ENCODE measurements around the gene SOBP.

The SOBP gene

DNA sequence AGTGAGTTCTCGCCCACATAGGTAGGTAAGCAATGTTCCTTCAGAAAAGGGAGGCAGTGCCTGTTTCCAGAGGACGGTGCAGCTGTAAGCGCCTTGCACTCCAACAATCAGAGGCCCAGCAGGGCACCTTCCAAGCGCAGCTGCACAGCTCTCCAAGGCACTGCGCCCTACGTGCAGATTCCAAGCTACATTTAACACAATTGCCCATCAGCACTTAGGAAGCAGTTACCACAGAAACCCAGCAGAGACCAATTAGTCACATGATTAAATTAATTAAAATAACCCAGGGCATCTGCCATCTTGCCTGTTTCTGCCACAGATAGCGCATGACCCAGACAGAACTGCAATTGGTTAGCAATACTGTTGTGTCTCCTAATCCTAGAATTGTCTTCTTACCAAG is 65.5 kb downstream of the SOBP start:
- in situ Hi-C loops (cut with HindIII; ENCODE audit: low sequenced_read_pairs), result no loop called here
- no peak overlapping the region for H3K4me3 ChIP-seq (ENCODE audit: low read depth, low read length)
- no peak for DNase-seq (ENCODE audit: low read depth, low spot score)
- TF ChIP-seq, protein P1, sequence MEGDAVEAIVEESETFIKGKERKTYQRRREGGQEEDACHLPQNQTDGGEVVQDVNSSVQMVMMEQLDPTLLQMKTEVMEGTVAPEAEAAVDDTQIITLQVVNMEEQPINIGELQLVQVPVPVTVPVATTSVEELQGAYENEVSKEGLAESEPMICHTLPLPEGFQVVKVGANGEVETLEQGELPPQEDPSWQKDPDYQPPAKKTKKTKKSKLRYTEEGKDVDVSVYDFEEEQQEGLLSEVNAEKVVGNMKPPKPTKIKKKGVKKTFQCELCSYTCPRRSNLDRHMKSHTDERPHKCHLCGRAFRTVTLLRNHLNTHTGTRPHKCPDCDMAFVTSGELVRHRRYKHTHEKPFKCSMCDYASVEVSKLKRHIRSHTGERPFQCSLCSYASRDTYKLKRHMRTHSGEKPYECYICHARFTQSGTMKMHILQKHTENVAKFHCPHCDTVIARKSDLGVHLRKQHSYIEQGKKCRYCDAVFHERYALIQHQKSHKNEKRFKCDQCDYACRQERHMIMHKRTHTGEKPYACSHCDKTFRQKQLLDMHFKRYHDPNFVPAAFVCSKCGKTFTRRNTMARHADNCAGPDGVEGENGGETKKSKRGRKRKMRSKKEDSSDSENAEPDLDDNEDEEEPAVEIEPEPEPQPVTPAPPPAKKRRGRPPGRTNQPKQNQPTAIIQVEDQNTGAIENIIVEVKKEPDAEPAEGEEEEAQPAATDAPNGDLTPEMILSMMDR (IDR thresholded peaks at IDR 0.05; ENCODE audit: low read depth, low read length), result no peak

- in situ Hi-C loops (cut with HindIII; ENCODE audit: low sequenced_read_pairs), result no loop called here
- H3K4me3 ChIP-seq (ENCODE audit: low read depth, low read length), result no peak overlapping the region
- TF ChIP-seq, protein P1 (IDR thresholded peaks at IDR 0.05; ENCODE audit: low read depth, low read length), result no peak
- DNase-seq (ENCODE audit: low read depth, low spot score), result no peak
These were observed 66.2 kb downstream of the SOBP start for GRCh38 chr6:107556082-107556481.

- TF ChIP-seq, protein P1 (IDR thresholded peaks at IDR 0.05; ENCODE audit: low read depth, low read length), result no peak
- no peak for DNase-seq (ENCODE audit: low read depth, low spot score)
- in situ Hi-C loops (cut with HindIII; ENCODE audit: low sequenced_read_pairs), result no loop called here
- H3K4me3 ChIP-seq (ENCODE audit: low read depth, low read length), result no peak overlapping the region
These were observed 67.8 kb downstream of the SOBP start for GRCh38 chr6:107557698-107558097.

DNA sequence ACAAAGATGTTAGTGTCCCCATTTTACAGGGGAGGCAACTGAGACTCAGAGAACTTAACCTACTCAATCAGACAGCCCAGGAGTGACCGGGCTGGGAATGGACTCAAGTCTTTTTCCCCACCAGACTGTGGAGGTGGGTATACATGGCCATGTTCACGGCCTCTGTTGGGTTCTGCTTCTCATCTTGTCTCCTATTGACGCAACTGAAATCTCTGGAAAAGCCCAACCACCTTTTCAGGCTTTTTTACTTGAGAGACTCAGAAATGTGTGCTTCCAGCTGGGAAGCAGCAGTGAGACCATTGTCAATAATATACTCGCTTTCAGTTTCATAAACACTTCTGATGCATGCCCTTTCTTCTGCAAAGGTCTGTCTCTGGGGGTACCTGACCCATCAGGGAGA is 70.7 kb downstream of the SOBP start:
- in situ Hi-C loops (cut with HindIII; ENCODE audit: low sequenced_read_pairs), result no loop called here
- H3K4me3 ChIP-seq (ENCODE audit: low read depth, low read length), result no peak overlapping the region
- peak; percentile 67 for DNase-seq (ENCODE audit: low read depth, low spot score)
- TF ChIP-seq, protein P1 (IDR thresholded peaks at IDR 0.05; ENCODE audit: low read depth, low read length), result no peak

DNA sequence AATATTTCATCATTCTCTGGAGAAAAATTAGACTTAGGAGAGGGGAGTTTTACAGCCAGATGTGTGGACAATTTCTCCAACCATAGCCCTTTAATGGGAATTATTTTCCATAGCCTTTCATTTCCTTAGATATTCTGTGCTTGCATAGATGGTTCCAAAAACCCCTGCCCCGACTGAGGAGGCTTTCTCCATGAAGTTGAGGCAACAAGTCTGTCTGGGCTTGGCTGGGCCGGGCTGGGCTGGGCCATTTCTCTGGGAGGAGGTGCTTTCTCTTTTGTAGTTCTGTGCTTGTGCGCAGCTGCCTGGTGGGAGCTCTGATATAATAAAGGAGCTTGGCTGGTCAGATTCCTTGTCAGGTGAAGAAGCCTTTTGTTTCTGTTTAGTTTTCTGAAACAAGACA is 71.4 kb downstream of the SOBP start:
- H3K4me3 ChIP-seq (ENCODE audit: low read depth, low read length), result no peak overlapping the region
- peak; percentile 15 for DNase-seq (ENCODE audit: low read depth, low spot score)
- TF ChIP-seq, protein P1 (IDR thresholded peaks at IDR 0.05; ENCODE audit: low read depth, low read length), result no peak
- in situ Hi-C loops (cut with HindIII; ENCODE audit: low sequenced_read_pairs), result no loop called here

DNA sequence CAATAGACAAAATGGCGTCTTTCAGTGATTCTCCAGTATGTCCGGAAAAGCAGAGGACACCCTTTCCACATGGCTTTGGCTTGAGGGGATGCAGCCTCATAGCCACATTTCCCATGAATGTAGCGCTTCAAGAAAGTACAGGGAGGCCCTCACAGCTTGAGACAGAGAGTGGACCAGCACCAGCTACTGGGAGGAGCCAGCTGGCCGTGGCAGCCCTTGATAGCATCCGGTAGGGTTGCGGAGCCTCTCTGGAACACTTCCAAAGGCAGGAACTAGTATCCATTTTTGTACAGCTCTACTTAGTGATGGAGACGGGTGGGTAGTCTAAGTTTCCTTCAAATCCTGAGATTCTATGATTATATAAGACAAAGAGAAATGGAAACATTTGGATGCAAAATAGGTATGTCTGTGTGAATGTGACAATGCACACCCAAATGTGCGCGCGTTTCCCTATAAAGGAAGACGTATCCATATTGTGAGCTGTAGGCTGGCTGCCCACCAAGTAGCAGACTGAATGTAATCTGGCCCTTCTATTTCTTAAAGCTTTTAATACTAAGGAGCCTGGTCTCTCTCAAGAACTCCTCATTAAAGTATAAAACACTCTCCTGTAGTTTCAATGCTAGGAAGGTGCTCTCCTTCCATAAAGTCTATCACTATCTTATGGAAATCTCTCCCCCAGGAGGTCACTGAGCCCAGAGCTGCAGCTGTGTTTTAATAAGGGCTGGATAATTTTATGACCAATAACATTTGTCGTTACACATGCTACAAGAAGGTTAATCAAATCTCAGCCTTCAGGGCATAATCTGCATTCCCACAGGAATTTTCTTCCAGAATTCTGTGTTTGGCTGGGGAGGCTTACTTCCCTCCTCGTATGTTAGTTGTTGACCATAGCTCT is 74.0 kb downstream of the SOBP start:
- TF ChIP-seq, protein P1 (IDR thresholded peaks at IDR 0.05; ENCODE audit: low read depth, low read length), result no peak
- no peak for DNase-seq (ENCODE audit: low read depth, low spot score)
- in situ Hi-C loops (cut with HindIII; ENCODE audit: low sequenced_read_pairs), result no loop called here
- H3K4me3 ChIP-seq (ENCODE audit: low read depth, low read length), result no peak overlapping the region

Measured in astrocyte of the spinal cord (primary cell).